ENCODE data around the gene MDM1.

DNA sequence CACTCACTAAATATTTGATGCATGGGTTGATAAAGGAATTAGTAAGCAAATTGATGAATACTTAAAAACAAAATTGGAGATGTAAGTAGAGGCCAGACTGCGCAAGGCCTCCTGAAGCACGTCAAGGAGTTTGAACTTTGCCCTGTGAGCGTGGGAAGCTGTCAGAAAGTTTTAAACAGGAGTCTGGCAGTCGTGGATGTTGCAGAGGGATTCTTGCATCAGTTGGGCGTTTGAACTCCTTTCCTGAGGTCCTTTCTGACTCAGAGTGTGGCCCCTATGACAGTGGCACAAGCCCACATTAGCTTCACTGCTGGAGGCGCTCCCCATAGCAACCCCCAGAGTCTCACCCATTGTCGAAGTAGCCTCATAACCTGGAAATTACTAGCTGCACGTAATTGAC is 60.8 kb downstream of the MDM1 start:
- TF ChIP-seq CTCF (IDR thresholded peaks at IDR 0.05) (no peak), POLR2A (IDR thresholded peaks at IDR 0.05) (no peak)
